ENCODE measurements around the gene GSTA1. TPM values are rescaled to one million over a fixed set of nuclear protein-coding genes. Genes with fewer than 3 reads are reported as not detected.
"Not testable (repeated sequence)": the region's sequence is repeated elsewhere in the genome, so short reads cannot be mapped to it uniquely, and the experiment has no call there.

GSTA1 gene
- not detected in 2 replicates for total RNA-seq

- not testable (repeated sequence) for DNase-seq (ENCODE audit: low read depth, low spot score)
Measured at GRCh38 chr6:52803668-52804255, at the start of gene GSTA1. Gene GSTA1 (minus strand): TSS chr6:52803816. CDS start chr6:52799267, 4,549 bp downstream.

GRCh38 chr6:52849137-52849536, 45.5 kb upstream of the GSTA1 start:
- DNase-seq (ENCODE audit: low read depth, low spot score) = no peak

GRCh38 chr6:52846002-52846401, 42.4 kb upstream of the GSTA1 start:
- DNase-seq (ENCODE audit: low read depth, low spot score) = no peak

DNA sequence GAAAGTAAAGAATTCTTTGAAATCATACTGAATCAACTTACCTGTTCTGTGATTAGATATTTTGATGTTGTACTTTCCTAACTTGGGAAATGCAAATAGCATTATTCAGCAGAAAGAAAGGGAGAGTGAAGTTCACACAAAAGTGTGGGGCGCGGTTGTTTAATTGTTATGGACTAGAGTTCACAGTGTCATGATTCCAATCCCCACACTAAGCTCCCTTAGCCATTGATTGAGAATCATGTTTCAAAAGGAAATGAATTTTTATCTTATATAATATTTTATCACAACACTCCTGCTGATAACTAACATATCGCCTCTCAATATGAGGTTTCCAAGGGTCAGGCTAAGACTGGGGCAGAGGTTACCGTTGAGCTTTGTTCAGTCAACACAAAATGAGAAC, 40.0 kb upstream of the GSTA1 start:
- DNase-seq (ENCODE audit: low read depth, low spot score) = no peak

DNA sequence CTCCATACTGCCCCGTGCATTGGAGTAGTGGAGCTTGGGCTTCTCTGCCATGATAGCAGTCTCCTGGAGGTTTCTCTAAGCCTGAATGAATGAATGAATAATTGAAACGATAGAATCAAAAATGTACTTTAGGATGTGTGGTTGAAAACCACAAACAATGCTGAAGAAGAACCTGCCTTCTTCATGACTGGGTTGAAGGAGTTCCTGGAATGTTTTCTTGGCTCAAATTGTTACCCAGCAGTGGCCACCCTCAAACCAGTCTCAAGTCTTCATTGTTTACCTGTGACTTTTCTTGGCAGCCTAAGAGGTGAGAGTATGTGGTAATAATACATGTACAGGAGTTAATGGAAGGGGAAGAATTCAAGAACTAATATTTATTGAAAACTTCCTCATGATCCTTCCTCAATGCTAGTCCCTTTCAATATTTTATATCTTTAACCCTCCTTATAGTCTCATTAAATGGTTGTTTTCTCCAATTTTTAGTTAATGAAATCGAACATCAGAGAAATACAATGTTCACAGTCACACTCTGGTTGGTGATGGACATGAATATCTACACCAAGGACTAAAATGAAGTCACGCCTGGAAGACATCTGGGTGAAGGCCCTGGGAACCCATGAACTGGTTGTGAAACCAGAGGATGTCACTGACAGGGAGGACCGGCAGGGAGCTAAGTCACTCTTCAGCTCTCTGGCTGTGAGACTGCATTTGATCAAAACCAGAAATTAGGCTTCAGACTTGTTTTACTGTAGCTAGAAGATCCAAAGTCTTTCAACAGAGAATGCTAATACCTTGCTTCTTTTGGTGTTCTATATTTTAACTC, 37.4 kb upstream of the GSTA1 start, which contains the start of gene GSTA5:
Gene GSTA5, minus strand, starts transcription at position 51 of the 823 bp plus-strand sequence.
- no peak for DNase-seq (ENCODE audit: low read depth, low spot score)

DNA sequence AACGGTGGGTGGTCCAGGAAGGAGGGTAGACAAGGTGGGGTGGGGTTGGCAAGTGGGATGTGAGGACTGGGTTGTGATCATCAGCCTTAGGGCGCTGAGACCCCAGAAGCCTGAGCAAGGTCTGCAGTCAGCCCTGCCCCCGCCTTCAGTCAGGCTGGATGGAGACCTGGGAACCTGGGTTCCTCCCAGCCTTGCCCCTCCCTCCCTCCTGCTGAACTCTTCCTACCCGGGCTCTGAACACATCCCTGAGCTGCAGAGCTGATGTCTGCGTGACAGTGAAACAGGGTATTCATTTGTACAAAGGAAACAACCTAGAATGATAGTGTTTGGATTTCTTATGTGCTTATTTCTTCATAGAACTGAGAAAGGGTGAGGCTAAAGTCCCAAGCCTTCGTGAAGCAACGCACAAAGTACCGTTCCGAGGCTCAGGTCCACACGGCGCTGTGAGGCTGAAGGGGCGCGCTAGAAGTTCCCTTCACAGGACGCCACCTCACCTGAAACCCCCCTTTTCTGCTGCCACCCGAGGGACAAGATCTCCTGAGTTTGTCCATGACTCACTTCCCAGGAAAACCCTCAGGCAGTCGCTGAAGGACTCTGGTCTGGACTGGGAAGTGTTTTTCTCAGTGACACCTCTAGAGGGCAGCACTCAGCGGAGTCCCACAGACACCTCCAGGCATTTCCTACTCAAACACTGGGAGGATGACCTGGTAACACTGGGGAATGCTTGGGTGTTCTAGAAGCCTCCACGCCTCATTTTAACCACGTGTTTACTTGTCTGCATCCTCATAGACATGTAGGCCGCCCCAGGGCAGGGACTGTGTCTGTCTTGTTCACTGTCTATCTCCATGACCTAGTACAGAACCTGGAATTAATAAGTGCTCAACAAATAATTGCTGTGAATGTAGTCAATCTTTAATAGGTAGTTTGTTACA, 35.8 kb upstream of the GSTA1 start:
- peak; percentile 26 for DNase-seq (ENCODE audit: low read depth, low spot score)

GRCh38 chr6:52834481-52834880, 30.9 kb upstream of the GSTA1 start:
- no peak for DNase-seq (ENCODE audit: low read depth, low spot score)

- DNase-seq (ENCODE audit: low read depth, low spot score) = not testable (repeated sequence)
Measured at GRCh38 chr6:52830869-52831268, 27.3 kb upstream of the GSTA1 start.

GRCh38 chr6:52829046-52829817, 25.6 kb upstream of the GSTA1 start:
- DNase-seq (ENCODE audit: low read depth, low spot score) = no peak

- not testable (repeated sequence) for DNase-seq (ENCODE audit: low read depth, low spot score)
Measured at GRCh38 chr6:52828621-52829020, 25.0 kb upstream of the GSTA1 start.

DNA sequence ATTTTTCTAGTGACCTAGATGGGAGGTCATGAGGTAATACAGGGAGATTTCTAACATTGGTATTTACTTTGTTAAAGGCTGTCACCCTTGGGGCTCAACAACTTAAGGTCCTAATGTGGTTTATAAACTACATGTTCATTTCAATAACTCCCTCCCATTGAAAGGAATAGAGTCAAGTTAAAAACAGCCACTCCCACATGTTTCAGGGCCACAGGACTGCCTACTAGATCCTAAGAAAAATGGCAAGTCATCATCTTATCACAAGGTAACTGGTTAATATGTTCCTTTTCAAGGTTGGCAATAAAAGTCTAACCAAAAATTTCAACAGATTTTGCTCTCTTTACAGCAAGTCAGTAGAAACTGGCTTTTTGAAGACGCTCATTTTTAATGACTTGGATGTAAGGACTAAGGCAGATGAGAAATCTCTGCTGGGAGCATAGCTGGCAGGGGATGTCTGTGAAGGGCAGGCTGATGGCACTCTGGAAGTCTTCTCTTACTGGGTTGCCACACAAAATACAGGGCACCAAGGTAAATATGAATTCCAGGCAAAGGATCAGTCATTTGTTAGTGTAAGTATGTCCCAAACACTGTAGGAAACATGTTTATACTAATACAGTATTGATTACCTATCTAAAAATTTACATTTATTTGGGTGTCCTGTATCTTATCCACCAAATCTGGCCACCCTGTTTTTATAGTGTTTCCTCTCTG, 23.6 kb upstream of the GSTA1 start:
- not testable (repeated sequence) for DNase-seq (ENCODE audit: low read depth, low spot score)

- DNase-seq (ENCODE audit: low read depth, low spot score) = no peak
Measured at GRCh38 chr6:52826513-52826912, 22.9 kb upstream of the GSTA1 start.

DNA sequence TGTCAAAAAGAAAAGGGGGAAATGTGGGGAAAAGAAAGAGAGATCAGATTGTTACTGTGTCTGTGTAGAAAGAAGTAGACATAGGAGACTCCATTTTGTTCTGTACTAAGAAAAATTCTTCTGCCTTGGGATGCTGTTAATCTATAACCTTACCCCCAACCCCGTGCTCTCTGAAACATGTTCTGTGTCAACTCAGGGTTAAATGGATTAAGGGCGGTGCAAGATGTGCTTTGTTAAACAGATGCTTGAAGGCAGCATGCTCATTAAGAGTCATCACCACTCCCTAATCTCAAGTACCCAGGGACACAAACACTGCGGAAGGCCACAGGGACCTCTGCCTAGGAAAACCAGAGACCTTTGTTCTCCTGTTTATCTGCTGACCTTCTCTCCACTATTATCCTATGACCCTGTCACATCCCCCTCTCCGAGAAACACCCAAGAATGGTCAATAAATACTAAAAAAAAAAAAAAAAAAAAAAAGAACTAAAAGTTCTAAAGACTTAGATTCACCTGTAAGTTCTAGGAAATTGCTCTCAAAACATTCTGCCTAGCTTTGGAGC, 22.4 kb upstream of the GSTA1 start:
- DNase-seq (ENCODE audit: low read depth, low spot score) = not testable (repeated sequence)

DNA sequence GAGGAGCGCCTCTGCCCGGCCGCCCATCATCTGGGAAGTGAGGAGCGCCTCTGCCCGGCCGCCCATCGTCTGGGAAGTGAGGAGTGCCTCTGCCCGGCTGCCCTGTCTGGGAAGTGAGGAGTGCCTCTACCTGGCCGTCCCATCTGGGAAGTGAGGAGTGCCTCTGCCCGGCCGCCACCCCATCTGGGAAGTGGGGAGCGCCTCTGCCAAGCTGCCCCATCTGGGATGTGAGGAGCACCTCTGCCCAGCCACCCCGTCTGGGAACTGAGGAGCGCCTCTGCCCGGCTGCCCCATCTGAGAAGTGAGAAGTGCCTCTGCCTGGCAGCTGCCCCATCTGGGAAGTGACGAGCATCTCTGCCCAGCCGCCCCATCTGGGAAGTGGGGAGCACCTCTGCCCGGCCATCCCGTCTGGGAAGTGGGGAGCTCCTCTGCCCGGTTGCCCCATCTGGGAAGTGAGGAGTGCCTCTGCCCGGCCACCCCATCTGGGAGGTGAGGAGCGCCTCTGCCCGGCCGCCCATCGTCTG, 21.7 kb upstream of the GSTA1 start:
- DNase-seq (ENCODE audit: low read depth, low spot score) = not testable (repeated sequence)

- DNase-seq (ENCODE audit: low read depth, low spot score) = no peak
Measured at GRCh38 chr6:52821842-52822241, 18.2 kb upstream of the GSTA1 start.

GRCh38 chr6:52820198-52820597, 16.6 kb upstream of the GSTA1 start:
- no peak for DNase-seq (ENCODE audit: low read depth, low spot score)

DNA sequence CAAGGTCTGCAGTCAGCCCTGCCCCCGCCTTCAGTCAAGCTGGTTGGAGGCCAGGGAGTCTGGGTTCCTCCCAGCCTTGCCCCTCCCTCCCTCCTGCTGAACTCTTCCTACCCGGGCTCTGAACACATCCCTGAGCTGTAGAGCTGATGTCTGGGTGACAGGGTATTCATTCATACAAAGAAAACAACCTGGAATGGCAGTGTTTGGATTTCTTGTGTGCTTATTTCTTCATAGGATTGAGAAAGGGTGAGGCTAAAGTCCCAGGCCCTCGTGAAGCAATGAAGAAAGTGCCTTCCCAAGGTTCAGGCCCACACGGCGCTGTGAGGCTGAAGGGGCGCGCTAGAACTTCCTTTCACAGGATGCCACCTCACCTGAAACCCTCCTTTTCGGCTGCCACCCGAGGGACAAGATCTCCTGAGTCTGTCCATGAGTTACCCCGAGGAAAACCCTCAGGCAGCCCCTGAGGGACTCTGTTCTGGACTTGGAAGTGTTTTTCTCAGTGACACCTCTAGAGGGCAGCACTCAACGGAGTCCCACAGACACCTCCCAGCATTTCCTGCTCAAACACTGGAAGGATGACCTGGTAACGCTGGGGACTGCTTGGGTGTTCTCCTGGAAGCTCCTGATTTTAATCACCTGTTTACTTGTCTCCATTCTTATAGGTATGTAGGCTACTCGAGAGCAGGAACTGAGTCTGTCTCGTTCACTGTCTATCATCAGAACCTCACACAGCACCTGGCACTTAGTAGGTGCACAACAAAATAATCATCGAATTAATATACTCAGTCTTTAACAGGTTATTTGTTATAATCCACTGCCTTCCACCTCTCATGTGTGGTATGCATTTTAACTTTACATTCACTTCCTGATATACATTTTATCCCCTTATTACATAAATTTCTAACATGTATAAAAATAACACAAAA, 11.8 kb upstream of the GSTA1 start:
- no peak for DNase-seq (ENCODE audit: low read depth, low spot score)

GRCh38 chr6:52814545-52814944, 10.9 kb upstream of the GSTA1 start:
- DNase-seq (ENCODE audit: low read depth, low spot score) = not testable (repeated sequence)

GRCh38 chr6:52809777-52810176, 6.2 kb upstream of the GSTA1 start:
- DNase-seq (ENCODE audit: low read depth, low spot score) = not testable (repeated sequence)

Data from pulmonary artery endothelial cell (primary cell).